Spleen (tissue), 11 donors: ENCODE data around the gene UQCC3. TPM values are rescaled to one million over a fixed set of nuclear protein-coding genes. Genes with fewer than 3 reads are reported as not detected.

Experiments used
- DNase-seq: peaks from one replicate; pipeline ENCODE4 v3.0.0-alpha.2; 2020
- H3K27ac ChIP-seq, 8 donors: fragments of 200-600 bp; sonication (generic) in 7 of 8; 1 replicate in 4 of 8; 2 replicates in 4 of 8; pipeline versions ENCODE4 v1.5.0 to v1.8.0; 2016 to 2021; ENCODE audit warnings: inconsistent platforms in 4 of 8, mild to moderate bottlenecking in 4 of 8, moderate library complexity in 1 of 8
- H3K27me3 ChIP-seq, 7 donors: fragments of 200-600 bp; sonication (generic) in 6 of 7; replicated peaks in 1 of 7; 1 replicate in 4 of 7; 2 replicates in 3 of 7; pipeline versions ENCODE4 v1.5.0 to v1.8.0; 2016 to 2021; ENCODE audit warnings: inconsistent platforms in 3 of 7, mild to moderate bottlenecking in 1 of 7
- H3K36me3 ChIP-seq, 6 donors: fragments of 200-600 bp; sonication (generic) in 5 of 6; 1 replicate in 4 of 6; 2 replicates in 2 of 6; pipeline versions ENCODE4 v1.5.0 to v1.8.0; 2016 to 2021; ENCODE audit warnings: inconsistent platforms in 2 of 6
- H3K4me1 ChIP-seq, 6 donors: fragments of 200-600 bp; sonication (generic) in 5 of 6; 1 replicate in 3 of 6; 2 replicates in 3 of 6; pipeline versions ENCODE4 v1.5.0 to v1.8.0; 2016 to 2021; ENCODE audit warnings: inconsistent platforms in 3 of 6
- H3K4me3 ChIP-seq, 8 donors: fragments of 200-600 bp; sonication (generic) in 7 of 8; 1 replicate in 4 of 8; 2 replicates in 4 of 8; pipeline versions ENCODE4 v1.5.0 to v1.8.0; 2016 to 2021; ENCODE audit warnings: inconsistent platforms in 4 of 8, mild to moderate bottlenecking in 4 of 8, moderate library complexity in 2 of 8
- H3K9me3 ChIP-seq, 8 donors: fragments of 200-600 bp; sonication (generic) in 7 of 8; 1 replicate in 4 of 8; 2 replicates in 4 of 8; pipeline versions ENCODE4 v1.5.0 to v1.8.0; 2016 to 2021; ENCODE audit warnings: inconsistent platforms in 4 of 8
- POLR2A ChIP-seq, 3 donors: fragments of 450-650 bp; IDR thresholded peaks; one replicate each; pipeline ENCODE4 v1.5.1; 2017; ENCODE audit warnings: antibody characterized with exemption in 3 of 3, mild to moderate bottlenecking in 1 of 3
- POLR2AphosphoS5 ChIP-seq, 3 donors: sonication (generic); formaldehyde crosslinking; IDR thresholded peaks; one replicate each; pipeline ENCODE4 v1.5.1; 2017; ENCODE audit warnings: antibody characterized with exemption in 3 of 3
- WGBS, 5 donors: extraction: QIAGEN DNeasy Blood & Tissue Kit in 3 of 5; methylation state at CpG; one replicate each; pipeline versions ENCODE4 v1.1.5 to v1.1.7; 2013 to 2018; 5-methylcytosine and 5-hydroxymethylcytosine counted together
- intact Hi-C: fragments of 100-400 bp; cut with DNase I; formaldehyde crosslinking; loops from one replicate; pipeline ENCODE4 v1.15.0; 2023; ENCODE audit warnings: low total_unique reads
- polyA plus RNA-seq, 3 donors: library from polyadenylated mRNA; stranded (reverse); fragments of 200-250 nt; gene quantifications; one replicate each; pipeline ENCODE4 v1.2.1, GENCODE V29; 2013
- total RNA-seq, 7 donors: library from RNA; depleted of rRNA in 3 of 7; stranded (reverse); fragments of >200 nt in 3 of 7; fragmentation: NEBNext Ultra II Directional in 4 of 7; extraction: Animal tissue kit (Norgen Biotek cat#: 25700) in 4 of 7; gene quantifications; one replicate each; pipeline versions ENCODE4 v1.1.0 to v1.2.1, GENCODE V29; 2016 to 2021
- TF ChIP-seq, protein P1 (sequence below), 11 experiments: fragments of 200-600 bp in 7 of 11; fragments of 450-650 bp in 4 of 11; sonication (generic) in 4 of 11; IDR thresholded peaks in 8 of 11; conservative IDR thresholded peaks in 3 of 11; 1 replicate in 7 of 11; 2 replicates in 4 of 11; pipeline versions ENCODE4 v1.4.0 to v1.8.0; 2016 to 2021; ENCODE audit warnings: antibody characterized with exemption in 11 of 11, inconsistent platforms in 4 of 11, mild to moderate bottlenecking in 1 of 11
- donor health status: healthy with polysubstance abuse.
- donor health status: DM: no; HTN: no; CAD: no; lungs with moderate emphysema.
- donor health status: DM: no; HTN: no; CAD: no.
- donor health status: Bipolar disorder and iron deficiency.
- donor health status: healthy.
- donor health status: DM: no; HTN: no; CAD: no.
- donor health status: DM: yes; HTN: yes; CAD: no.

UQCC3 gene
- total and polyA plus RNA-seq, 10 donors, result 4.9 to 23.7 (median 6.2) TPM

GRCh38 chr11:62705880-62706849 lies 34.7 kb downstream of the UQCC3 start:
- Histone ChIP-seq H3K4me1 (peaks cover 34 to 79% (median 51%) of the 10 kb centered on the region in 6 donors), H3K27ac (peak overlapping the region; percentile 48 to 86 (median 78)), H3K4me3 (peak overlapping the region; percentile 67 to 94 (median 84)), H3K36me3 (peaks cover 0 to 27% (median 8%) of the 10 kb centered on the region in 6 donors), H3K27me3 (no peaks in the 10 kb centered on the region), H3K9me3 (no peaks in the 10 kb centered on the region)
- 7 to 13% (median 8%) methylated on average over 25 to 73 of the region's 73 CpGs for WGBS, 5 donors
- TF ChIP-seq, protein P1, sequence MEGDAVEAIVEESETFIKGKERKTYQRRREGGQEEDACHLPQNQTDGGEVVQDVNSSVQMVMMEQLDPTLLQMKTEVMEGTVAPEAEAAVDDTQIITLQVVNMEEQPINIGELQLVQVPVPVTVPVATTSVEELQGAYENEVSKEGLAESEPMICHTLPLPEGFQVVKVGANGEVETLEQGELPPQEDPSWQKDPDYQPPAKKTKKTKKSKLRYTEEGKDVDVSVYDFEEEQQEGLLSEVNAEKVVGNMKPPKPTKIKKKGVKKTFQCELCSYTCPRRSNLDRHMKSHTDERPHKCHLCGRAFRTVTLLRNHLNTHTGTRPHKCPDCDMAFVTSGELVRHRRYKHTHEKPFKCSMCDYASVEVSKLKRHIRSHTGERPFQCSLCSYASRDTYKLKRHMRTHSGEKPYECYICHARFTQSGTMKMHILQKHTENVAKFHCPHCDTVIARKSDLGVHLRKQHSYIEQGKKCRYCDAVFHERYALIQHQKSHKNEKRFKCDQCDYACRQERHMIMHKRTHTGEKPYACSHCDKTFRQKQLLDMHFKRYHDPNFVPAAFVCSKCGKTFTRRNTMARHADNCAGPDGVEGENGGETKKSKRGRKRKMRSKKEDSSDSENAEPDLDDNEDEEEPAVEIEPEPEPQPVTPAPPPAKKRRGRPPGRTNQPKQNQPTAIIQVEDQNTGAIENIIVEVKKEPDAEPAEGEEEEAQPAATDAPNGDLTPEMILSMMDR (IDR thresholded peaks at IDR 0.05 in 8 of 11, conservative IDR thresholded peaks at IDR 0.05 in 3 of 11), result peak in 3 of 11 experiments; percentile 13 to 33 (median 14)
- peak in 1 of 3 donors; percentile 20 for TF ChIP-seq POLR2A (IDR thresholded peaks at IDR 0.05)
- peak; percentile 83 to 92 (median 88) for TF ChIP-seq POLR2AphosphoS5 (IDR thresholded peaks at IDR 0.05)
- intact Hi-C loops, result no loop called here
- peak; percentile 99 for DNase-seq

- intact Hi-C loops, result no loop called here
- TF ChIP-seq POLR2A (IDR thresholded peaks at IDR 0.05), result no peak
- TF ChIP-seq, protein P1 (IDR thresholded peaks at IDR 0.05 in 8 of 11, conservative IDR thresholded peaks at IDR 0.05 in 3 of 11), result no peak
- TF ChIP-seq POLR2AphosphoS5 (IDR thresholded peaks at IDR 0.05), result no peak
- Histone ChIP-seq H3K4me3 (peak overlapping the region in 7 of 8 donors; percentile 67 to 94 (median 81)), H3K4me1 (peaks cover 34 to 79% (median 51%) of the 10 kb centered on the region in 6 donors), H3K36me3 (peaks cover 0 to 27% (median 12%) of the 10 kb centered on the region in 6 donors), H3K27ac (peak overlapping the region; percentile 48 to 86 (median 78)), H3K27me3 (no peaks in the 10 kb centered on the region), H3K9me3 (no peaks in the 10 kb centered on the region)
- WGBS, 5 donors, result 77 to 88% (median 86%) methylated on average over 8 of the region's 8 CpGs
- no peak for DNase-seq
Observed at GRCh38 chr11:62706850-62707247, 35.4 kb downstream of the UQCC3 start.

DNA sequence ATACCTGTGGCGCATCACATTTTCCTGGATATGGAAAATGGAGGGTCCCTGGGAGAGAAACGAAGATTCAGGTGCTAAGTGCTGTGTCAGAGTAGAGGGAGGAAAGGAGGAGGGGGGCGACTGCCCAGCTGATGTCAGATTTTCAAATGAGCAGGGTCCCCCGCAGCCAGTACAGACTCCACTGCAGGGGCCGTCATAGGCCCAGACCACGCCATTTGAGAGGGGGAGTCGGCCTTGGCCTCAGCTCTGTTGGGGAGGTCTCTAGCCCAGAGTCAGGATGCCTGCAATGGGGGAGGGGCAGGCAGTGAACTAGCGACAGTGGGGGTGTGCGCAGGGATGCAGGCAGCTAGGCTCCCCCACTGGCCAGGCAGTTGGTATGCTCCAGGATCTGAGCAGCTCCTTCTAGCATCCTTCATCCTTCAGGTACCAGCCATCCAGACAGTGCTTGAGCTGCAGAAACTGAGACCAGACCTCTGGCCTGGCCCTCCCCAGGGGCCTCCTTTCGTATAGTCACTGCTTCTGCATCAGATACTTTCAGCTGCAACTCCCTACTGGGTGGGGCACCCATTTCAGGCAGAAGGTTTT lies 35.9 kb downstream of the UQCC3 start, which contains the start of the genes BSCL2 and GNG3:
Gene BSCL2, minus strand, starts transcription at position 148 of the 585 bp plus-strand sequence. CDS start 229 bp downstream, outside the sequence.
Gene GNG3, plus strand, starts transcription at position 400 of the 585 bp plus-strand sequence. CDS start 620 bp downstream, outside the sequence.
- TF ChIP-seq POLR2A (IDR thresholded peaks at IDR 0.05), result no peak
- peak in 1 of 3 donors; percentile 61 for TF ChIP-seq POLR2AphosphoS5 (IDR thresholded peaks at IDR 0.05)
- TF ChIP-seq, protein P1 (IDR thresholded peaks at IDR 0.05 in 8 of 11, conservative IDR thresholded peaks at IDR 0.05 in 3 of 11), result no peak
- H3K27ac ChIP-seq, result peak within 1 kb of the TSS; percentile 93 to 99 (median 97)
- peaks cover 0 to 27% (median 18%) of the 10 kb centered on the region in 6 donors for H3K36me3 ChIP-seq
- WGBS, 5 donors, result 82 to 97% (median 86%) methylated on average over 8 to 10 of the region's 10 CpGs
- intact Hi-C loops, result no loop called here
- peaks cover 34 to 84% (median 53%) of the 10 kb centered on the region in 6 donors for H3K4me1 ChIP-seq
- H3K9me3 ChIP-seq, result no peaks in the 10 kb centered on the region
- peak within 1 kb of the TSS; percentile 67 to 94 (median 84) for H3K4me3 ChIP-seq
- H3K27me3 ChIP-seq, result no peaks in the 10 kb centered on the region
- DNase-seq, result peak; percentile 84
